Dendritic cell treated with granulocyte-macrophage colony-stimulating factor and Interleukin-4, amounts not matched to agents 40 ng/mL and 50 ng/mL, for 4 days (primary cell): ENCODE measurements around the gene CCL1.

ENCODE experiments used
- H3K27ac Mint-ChIP-seq: one replicate; pipeline ENCODE4 v1.8.0; 2022; ENCODE audit warnings: mild to moderate bottlenecking, mixed read lengths
- H3K27me3 Mint-ChIP-seq: one replicate; pipeline ENCODE4 v1.8.0; 2022; ENCODE audit warnings: mild to moderate bottlenecking, mixed read lengths
- H3K36me3 Mint-ChIP-seq: one replicate; pipeline ENCODE4 v1.8.0; 2022; ENCODE audit warnings: low read depth, mixed read lengths
- H3K4me1 Mint-ChIP-seq: one replicate; pipeline ENCODE4 v1.8.0; 2022; ENCODE audit warnings: low read depth, mixed read lengths
- H3K4me3 Mint-ChIP-seq: one replicate; pipeline ENCODE4 v1.8.0; 2022; ENCODE audit warnings: mild to moderate bottlenecking, moderate library complexity, mixed read lengths
- H3K9me3 Mint-ChIP-seq: one replicate; pipeline ENCODE4 v1.8.0; 2022; ENCODE audit warnings: mixed read lengths
- intact Hi-C: fragments of 100-400 bp; cut with micrococcal nuclease; formaldehyde crosslinking; loops from one replicate; pipeline ENCODE4 v1.15.0; 2022

The CCL1 gene

DNA sequence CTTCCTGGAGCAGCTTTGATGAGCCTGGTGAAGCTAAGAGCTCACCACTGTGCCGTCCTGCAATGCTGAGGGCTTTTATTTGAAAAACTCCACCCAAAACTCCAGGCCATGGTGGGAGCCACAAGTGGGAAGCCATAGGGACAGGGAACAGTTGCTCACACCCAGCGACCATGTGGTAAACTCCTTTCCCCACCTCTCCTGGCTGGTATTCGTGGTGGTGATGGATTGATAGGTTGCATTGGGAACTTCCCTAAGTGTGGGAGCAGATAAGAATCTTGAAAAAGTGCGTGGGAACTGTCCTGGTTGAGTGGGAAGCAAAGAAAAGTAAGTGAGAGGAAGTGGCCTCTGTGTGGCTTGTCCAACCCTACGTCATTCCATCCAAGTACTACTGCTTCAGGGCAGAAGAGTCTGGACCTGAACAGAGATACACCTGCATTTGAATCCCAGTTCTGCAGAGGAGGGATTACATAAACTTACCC, at the start of gene CCL1:
CCL1 (minus strand) TSS at position 51 of the 479 bp plus-strand sequence. CDS start 72 bp downstream, outside the sequence.
- Mint-ChIP-seq H3K27ac (peak within 1 kb of the TSS; percentile 38), H3K9me3 (no peaks in the 10 kb centered on the region), H3K27me3 (peaks cover 18% of the 10 kb centered on the region), H3K36me3 (peaks cover 37% of the 10 kb centered on the region), H3K4me3 (no peak within 1 kb of the TSS), H3K4me1 (peaks cover 52% of the 10 kb centered on the region)
- intact Hi-C loops, result no loop called here

DNA sequence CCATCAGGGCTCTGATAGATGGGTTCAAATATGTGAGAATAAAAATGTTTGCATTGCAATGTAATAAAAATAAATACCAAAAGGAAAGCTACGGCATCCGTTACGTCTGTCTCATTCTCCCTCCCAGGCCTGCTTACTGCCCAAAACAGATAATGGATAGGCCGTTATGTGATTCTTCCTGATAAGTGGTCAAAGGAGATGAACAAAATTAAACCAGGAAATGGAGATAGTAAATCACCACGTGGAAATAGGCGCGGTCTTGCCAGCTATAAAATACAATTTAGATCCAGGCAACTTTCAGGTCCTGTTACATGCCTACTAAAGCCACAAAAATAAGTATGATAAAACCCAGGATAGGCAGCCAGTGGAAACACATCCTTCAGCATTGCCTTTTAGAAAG, 49.5 kb upstream of the CCL1 start:
- Mint-ChIP-seq H3K36me3 (no peaks in the 10 kb centered on the region), H3K4me3 (no peak overlapping the region), H3K27me3 (peaks cover 61% of the 10 kb centered on the region), H3K27ac (no peak overlapping the region), H3K4me1 (peaks cover 26% of the 10 kb centered on the region), H3K9me3 (no peaks in the 10 kb centered on the region)
- intact Hi-C loops, result no loop called here

DNA sequence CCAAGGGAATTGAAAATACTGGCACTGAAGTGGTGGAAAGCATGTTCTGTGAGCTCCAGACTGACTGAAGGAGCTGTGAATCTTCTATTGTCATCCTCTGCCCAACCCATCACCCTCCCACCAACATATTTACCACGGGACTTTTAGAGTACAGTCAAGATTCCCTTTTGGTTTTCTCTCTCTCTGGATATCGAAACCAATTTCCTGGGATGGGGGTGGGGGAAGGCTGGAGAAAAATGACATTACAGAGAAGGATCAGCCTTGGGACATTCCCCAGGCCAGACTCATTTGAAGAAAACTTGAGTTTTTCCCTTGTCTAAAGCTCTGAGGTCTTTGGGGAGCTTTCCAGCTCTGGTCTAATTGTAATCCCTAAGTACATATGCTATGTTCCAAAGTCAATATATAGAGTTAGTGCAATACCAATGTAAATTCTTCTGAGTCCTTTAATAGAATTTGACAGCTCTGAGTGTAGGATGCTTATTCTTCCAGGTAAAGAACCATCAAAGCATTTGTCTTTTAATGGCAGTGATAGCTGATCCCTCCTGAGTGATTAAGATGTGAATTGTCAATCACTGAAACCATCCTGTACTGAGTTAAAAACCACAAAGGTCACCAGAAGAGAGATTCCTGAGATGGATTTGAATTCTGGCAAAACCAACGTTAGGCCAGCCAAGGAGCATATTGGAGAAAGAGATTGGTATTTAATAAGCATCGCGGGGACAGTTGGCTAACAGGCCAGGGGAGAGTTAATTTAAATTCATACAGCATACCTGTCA, 48.8 kb upstream of the CCL1 start:
- H3K27me3 Mint-ChIP-seq, result peaks cover 63% of the 10 kb centered on the region
- no peaks in the 10 kb centered on the region for H3K36me3 Mint-ChIP-seq
- peaks cover 26% of the 10 kb centered on the region for H3K4me1 Mint-ChIP-seq
- H3K9me3 Mint-ChIP-seq, result no peaks in the 10 kb centered on the region
- H3K27ac Mint-ChIP-seq, result no peak overlapping the region
- intact Hi-C loops, result no loop called here
- no peak overlapping the region for H3K4me3 Mint-ChIP-seq

DNA sequence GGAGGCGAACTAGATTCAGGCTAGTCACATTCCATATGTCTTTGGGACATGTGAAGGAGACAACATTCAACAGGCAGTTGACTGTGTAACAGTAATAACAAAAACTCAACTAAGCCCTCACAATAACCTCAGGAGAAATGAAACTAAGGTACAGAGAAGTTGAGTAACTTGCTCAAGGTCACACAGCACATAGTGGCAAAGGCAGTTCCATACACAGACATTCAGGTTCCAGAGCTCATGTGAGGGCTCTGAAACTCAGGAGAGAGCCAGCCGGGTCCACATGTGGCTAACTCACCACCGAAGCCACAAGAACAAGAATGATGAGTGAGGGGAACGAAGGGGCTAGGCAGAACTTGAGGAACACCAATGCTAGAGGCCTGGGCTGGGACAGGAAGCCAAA, 46.3 kb upstream of the CCL1 start:
- intact Hi-C loops, result no loop called here
- H3K36me3 Mint-ChIP-seq, result no peaks in the 10 kb centered on the region
- H3K27ac Mint-ChIP-seq, result no peak overlapping the region
- no peak overlapping the region for H3K4me3 Mint-ChIP-seq
- peaks cover 48% of the 10 kb centered on the region for H3K27me3 Mint-ChIP-seq
- H3K9me3 Mint-ChIP-seq, result no peaks in the 10 kb centered on the region
- peaks cover 38% of the 10 kb centered on the region for H3K4me1 Mint-ChIP-seq

- H3K36me3 Mint-ChIP-seq, result no peaks in the 10 kb centered on the region
- H3K4me1 Mint-ChIP-seq, result peaks cover 29% of the 10 kb centered on the region
- intact Hi-C loops, result no loop called here
- H3K9me3 Mint-ChIP-seq, result no peaks in the 10 kb centered on the region
- H3K27ac Mint-ChIP-seq, result no peak overlapping the region
- H3K27me3 Mint-ChIP-seq, result peaks cover 43% of the 10 kb centered on the region
- H3K4me3 Mint-ChIP-seq, result no peak overlapping the region
These were observed 45.4 kb upstream of the CCL1 start for GRCh38 chr17:34408439-34408838.

GRCh38 chr17:34406226-34406625, 43.2 kb upstream of the CCL1 start:
- intact Hi-C loops, result no loop called here
- Mint-ChIP-seq H3K4me3 (no peak overlapping the region), H3K4me1 (peaks cover 37% of the 10 kb centered on the region), H3K27me3 (peaks cover 30% of the 10 kb centered on the region), H3K36me3 (no peaks in the 10 kb centered on the region), H3K27ac (no peak overlapping the region), H3K9me3 (no peaks in the 10 kb centered on the region)

GRCh38 chr17:34403006-34403405, 40.0 kb upstream of the CCL1 start:
- intact Hi-C loops, result no loop called here
- H3K4me1 Mint-ChIP-seq, result peaks cover 61% of the 10 kb centered on the region
- H3K9me3 Mint-ChIP-seq, result no peaks in the 10 kb centered on the region
- no peaks in the 10 kb centered on the region for H3K36me3 Mint-ChIP-seq
- H3K27me3 Mint-ChIP-seq, result peaks cover 8% of the 10 kb centered on the region
- no peak overlapping the region for H3K4me3 Mint-ChIP-seq
- no peak overlapping the region for H3K27ac Mint-ChIP-seq

DNA sequence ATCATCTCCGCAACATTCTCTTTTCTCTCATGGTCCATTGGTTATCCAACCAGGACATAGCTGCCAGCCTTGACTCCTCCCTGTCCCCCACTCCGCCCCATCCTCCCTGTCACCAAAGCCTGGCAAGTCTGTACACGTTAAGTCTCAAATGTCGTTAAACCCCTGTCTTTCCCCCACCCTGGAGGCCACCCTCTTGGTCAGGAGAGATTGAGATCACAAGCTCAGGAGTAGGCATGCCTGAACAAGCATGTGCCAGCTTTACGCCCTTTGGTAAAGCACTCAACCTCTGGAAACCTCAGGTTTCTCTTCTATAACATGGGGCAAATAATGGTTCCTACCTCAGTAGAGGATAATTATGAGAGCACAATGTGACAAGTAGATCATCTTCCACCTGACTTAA, 38.1 kb upstream of the CCL1 start:
- intact Hi-C loops, result no loop called here
- Mint-ChIP-seq H3K36me3 (no peaks in the 10 kb centered on the region), H3K4me1 (peaks cover 67% of the 10 kb centered on the region), H3K4me3 (no peak overlapping the region), H3K9me3 (no peaks in the 10 kb centered on the region), H3K27me3 (peaks cover 5% of the 10 kb centered on the region), H3K27ac (peak overlapping the region; percentile 22)

DNA sequence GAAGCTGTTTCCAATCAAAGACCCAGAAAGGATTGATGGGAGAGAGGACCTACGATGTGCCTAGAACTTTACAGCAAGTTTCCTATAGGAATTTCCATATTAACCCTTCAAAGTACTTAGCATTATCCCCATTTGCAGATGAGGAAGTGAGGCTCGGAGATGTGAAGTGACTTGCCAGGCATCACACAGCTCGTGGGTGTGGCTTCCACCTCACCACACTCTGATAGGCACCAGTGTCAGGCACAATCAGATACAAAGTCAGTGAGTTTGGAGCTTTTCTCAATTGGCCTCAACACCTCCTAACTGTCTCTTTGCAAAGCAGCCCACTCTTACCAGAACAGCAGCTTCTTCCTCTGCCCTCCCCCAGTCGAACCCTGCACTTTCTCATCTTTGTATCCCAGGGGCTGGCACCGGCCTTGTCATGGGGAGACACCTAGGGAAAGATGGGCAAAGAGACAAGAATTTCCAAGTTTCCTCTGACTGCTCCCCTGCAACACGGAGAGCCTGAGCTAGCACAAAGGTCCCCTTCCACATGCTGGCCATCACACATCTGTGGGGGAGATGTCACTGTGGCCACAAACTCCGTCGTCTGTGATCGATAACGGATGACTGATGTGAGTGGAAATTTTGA, 37.4 kb upstream of the CCL1 start:
- intact Hi-C loops, result no loop called here
- H3K4me3 Mint-ChIP-seq, result no peak overlapping the region
- H3K9me3 Mint-ChIP-seq, result no peaks in the 10 kb centered on the region
- peaks cover 64% of the 10 kb centered on the region for H3K4me1 Mint-ChIP-seq
- peaks cover 6% of the 10 kb centered on the region for H3K27me3 Mint-ChIP-seq
- no peak overlapping the region for H3K27ac Mint-ChIP-seq
- H3K36me3 Mint-ChIP-seq, result no peaks in the 10 kb centered on the region

GRCh38 chr17:34399725-34400124, 36.7 kb upstream of the CCL1 start:
- no peaks in the 10 kb centered on the region for H3K36me3 Mint-ChIP-seq

DNA sequence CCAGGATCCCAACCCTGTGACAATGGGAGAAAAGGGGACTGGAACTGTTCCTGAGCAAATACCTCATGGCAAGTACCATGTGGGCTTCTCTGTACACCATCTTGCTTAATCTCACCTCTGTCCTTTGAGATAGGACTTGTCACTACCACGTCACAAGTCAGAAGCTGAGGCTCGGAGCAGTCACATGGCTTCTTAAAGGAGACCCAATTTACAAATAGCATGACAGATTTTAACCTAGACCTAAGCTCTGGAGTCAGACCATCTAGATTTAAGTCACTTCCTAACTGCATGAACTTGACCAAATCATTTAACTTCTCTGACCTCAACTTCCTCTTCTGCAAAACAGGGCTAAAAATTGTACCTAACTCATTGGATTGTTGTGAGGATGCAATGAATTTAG, 36.0 kb upstream of the CCL1 start:
- intact Hi-C loops, result no loop called here
- Mint-ChIP-seq H3K4me1 (peaks cover 59% of the 10 kb centered on the region), H3K4me3 (no peak overlapping the region)

More at GRCh38 chr17:34399725-34400124, 36.7 kb upstream of the CCL1 start:
- Mint-ChIP-seq H3K4me1 (peaks cover 61% of the 10 kb centered on the region), H3K4me3 (no peak overlapping the region), H3K27ac (no peak overlapping the region), H3K27me3 (peaks cover 12% of the 10 kb centered on the region), H3K9me3 (no peaks in the 10 kb centered on the region)
- intact Hi-C loops, result no loop called here

DNA sequence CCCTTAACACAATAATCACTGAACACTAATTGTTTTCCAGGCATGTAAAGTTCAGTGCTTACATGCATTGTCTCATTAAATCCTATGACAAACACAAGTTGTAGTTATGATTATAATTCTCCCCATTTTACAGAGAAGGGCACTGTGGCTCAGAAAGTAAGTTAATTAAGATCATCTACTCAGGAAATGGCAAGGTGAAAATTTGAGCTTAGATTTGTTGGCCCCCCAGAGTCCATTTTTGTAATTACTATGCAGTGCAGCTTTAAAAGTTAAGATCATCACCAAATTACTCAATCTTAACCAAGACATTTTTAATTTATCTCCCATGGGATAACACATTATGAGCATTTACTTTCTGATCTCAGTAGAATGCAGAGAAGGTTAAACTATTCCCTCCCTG, 34.2 kb upstream of the CCL1 start:
- Mint-ChIP-seq H3K9me3 (no peaks in the 10 kb centered on the region), H3K27ac (no peak overlapping the region), H3K36me3 (no peaks in the 10 kb centered on the region), H3K4me3 (no peak overlapping the region), H3K4me1 (peaks cover 59% of the 10 kb centered on the region), H3K27me3 (peaks cover 14% of the 10 kb centered on the region)
- intact Hi-C loops, result no loop called here

More for the DNA sequence above, 36.0 kb upstream of the CCL1 start:
- Mint-ChIP-seq H3K27me3 (peaks cover 14% of the 10 kb centered on the region), H3K9me3 (no peaks in the 10 kb centered on the region), H3K36me3 (no peaks in the 10 kb centered on the region), H3K27ac (peak overlapping the region; percentile 77)

DNA sequence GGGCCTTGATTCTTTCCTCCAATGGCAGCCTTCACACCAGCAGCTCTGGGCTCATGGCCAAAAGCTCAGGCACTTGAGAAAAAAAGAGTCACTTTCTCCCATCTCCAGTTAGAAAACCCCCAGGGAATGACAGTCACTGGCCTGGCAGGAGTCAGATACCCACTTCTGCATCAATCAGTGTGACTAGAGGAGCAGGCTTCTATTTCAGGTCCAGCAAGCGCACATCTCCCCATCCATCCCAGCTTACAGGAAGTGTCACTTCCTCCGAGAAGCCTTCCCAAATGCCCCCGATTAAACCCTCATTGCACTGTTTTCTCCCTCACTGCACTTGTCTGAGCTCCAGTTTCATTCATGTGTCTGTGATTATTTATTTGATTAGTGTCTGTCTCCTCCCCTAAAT, 30.4 kb upstream of the CCL1 start:
- H3K4me3 Mint-ChIP-seq, result no peak overlapping the region
- H3K27ac Mint-ChIP-seq, result no peak overlapping the region
- H3K4me1 Mint-ChIP-seq, result peaks cover 31% of the 10 kb centered on the region
- no peaks in the 10 kb centered on the region for H3K9me3 Mint-ChIP-seq
- no peaks in the 10 kb centered on the region for H3K36me3 Mint-ChIP-seq
- intact Hi-C loops, result no loop called here
- peaks cover 31% of the 10 kb centered on the region for H3K27me3 Mint-ChIP-seq

- H3K4me1 Mint-ChIP-seq, result peaks cover 35% of the 10 kb centered on the region
- no peak overlapping the region for H3K27ac Mint-ChIP-seq
These were observed 28.2 kb upstream of the CCL1 start for GRCh38 chr17:34391241-34391640.

More at GRCh38 chr17:34391241-34391640, 28.2 kb upstream of the CCL1 start:
- intact Hi-C loops, result no loop called here
- Mint-ChIP-seq H3K4me3 (no peak overlapping the region), H3K27me3 (peaks cover 29% of the 10 kb centered on the region), H3K9me3 (no peaks in the 10 kb centered on the region), H3K36me3 (no peaks in the 10 kb centered on the region)
